ENCODE results near the gene C10orf67.
A peak's percentile ranks its signal among the peaks of the same experiment; 100 is the strongest.

The C10orf67 gene

DNA sequence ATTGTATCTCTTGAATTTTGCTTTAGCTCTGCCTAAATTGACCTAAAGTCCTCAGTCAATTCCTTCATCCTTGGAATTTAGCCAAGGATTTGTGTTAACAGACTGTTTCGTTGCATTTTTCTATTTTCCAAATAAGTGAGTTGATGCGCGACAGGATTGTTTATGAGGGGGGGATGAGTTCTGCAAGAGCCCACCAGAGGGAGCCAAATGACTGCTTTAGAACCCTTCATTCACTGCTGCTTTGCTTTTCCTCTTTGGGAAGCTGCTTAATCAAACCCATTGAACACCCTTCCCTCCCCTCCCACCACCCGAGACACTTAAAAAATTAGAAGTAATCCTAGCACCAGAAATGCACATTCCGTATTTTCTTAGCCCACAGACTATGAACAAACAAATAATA lies 186.2 kb downstream of the C10orf67 start:
- peak; percentile 50 for DNase-seq

- DNase-seq = peak; percentile 27
Measured at GRCh38 chr10:23157691-23158369, 186.8 kb downstream of the C10orf67 start.

GRCh38 chr10:23157239-23157681 lies 187.3 kb downstream of the C10orf67 start:
- no peak for DNase-seq

DNA sequence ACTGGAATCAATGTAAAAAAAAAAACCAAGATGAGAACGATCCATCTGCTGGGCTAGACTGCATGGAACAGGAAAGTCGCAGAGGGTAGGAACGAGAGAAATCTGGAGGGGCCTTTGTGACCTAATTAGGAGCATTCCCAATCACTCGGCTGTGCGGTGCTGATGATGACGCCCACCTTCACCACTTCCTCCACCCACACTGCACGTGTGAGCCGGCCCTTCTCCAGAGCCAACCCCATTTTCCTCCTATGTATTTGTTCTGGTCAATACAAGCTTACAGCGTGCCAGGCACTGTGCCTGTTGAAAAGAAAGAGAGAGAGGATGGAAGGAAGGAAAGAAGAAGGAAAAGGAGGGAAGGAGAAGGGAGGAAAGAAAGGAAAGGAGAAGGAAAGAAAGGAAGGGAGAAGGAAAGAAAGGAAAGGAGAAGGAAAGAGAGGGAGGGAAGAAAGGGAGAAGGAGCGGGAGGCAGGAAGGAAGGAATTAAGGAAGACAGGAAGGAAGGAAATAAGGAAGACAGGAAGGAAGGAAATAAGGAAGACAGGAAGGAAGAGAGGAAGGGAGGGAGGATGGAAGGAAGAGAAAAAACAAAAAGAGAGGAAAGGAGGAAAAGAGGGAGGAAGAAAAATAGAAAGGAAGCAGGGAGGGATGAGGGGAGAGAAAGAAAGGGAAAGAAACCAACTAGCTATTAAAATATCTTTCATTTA lies 188.0 kb downstream of the C10orf67 start:
- no peak for DNase-seq

DNA sequence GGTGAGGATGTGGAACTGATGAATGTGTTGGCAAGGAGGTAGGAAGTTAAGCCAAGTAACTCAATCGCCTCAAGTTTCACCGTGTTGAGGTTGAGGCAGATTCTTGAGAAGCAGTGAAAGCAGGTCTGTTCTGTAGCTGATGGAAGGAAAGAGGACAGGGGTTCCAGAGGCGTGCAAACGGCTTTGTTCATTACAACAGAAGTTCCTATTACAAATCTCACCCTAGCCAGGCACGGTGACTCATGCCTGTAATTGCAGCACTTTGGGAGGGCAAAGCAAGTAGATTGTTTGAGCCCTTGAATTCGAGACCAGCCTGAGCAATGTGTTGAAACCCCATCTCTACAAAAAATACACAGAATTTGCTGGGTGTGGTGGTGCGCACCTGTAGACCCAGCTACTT lies 189.4 kb downstream of the C10orf67 start:
- DNase-seq = no peak

Measured in NCI-H1105 (cell line).